Liver (tissue), 3 donors: ENCODE data around the gene C1orf21.

Source experiments
- EGR1 ChIP-seq, 2 donors: IDR thresholded peaks; 2 replicates each; pipeline ENCODE4 v1.6.1; 2016 to 2018; ENCODE audit warnings: antibody characterized with exemption in 2 of 2, low read depth in 2 of 2
- GABPA ChIP-seq, 2 donors: IDR thresholded peaks in 1 of 2; conservative IDR thresholded peaks in 1 of 2; 2 replicates each; pipeline ENCODE4 v1.6.1; 2016; ENCODE audit warnings: antibody characterized with exemption in 2 of 2, mild to moderate bottlenecking in 1 of 2, moderate library complexity in 1 of 2
- HNF4G ChIP-seq: IDR thresholded peaks from 2 replicates; pipeline ENCODE4 v1.6.1; 2016; ENCODE audit warnings: antibody characterized with exemption
- RXRA ChIP-seq, 2 donors: IDR thresholded peaks; 2 replicates each; pipeline ENCODE4 v1.6.1; 2017 to 2018; ENCODE audit warnings: antibody characterized with exemption in 2 of 2, mild to moderate bottlenecking in 1 of 2
- SP1 ChIP-seq: IDR thresholded peaks from 2 replicates; pipeline ENCODE4 v1.6.1; 2018; ENCODE audit warnings: antibody characterized with exemption, mild to moderate bottlenecking
- TAF1 ChIP-seq: conservative IDR thresholded peaks from 2 replicates; pipeline ENCODE4 v1.6.1; 2016; ENCODE audit warnings: antibody characterized with exemption, mild to moderate bottlenecking
- YY1 ChIP-seq: IDR thresholded peaks from 2 replicates; pipeline ENCODE4 v1.6.1; 2016; ENCODE audit warnings: antibody characterized with exemption, mild to moderate bottlenecking
- TF ChIP-seq, protein P1 (sequence below): IDR thresholded peaks from 2 replicates; pipeline ENCODE4 v1.6.1; 2016; ENCODE audit warnings: antibody characterized with exemption
- TF ChIP-seq, protein P2 (sequence below): fragments of 150-350 bp; IDR thresholded peaks from 2 replicates; pipeline ENCODE4 v1.5.1; 2017; ENCODE audit warnings: improper control_type of control experiment, low read depth, low read length; ENCODE audit not compliant: missing input control
- TF ChIP-seq, protein P3 (sequence below): IDR thresholded peaks from 2 replicates; pipeline ENCODE4 v1.6.1; 2016; ENCODE audit warnings: antibody characterized with exemption, mild to moderate bottlenecking
- donor health status: healthy.
- donor health status: healthy.

DNA sequence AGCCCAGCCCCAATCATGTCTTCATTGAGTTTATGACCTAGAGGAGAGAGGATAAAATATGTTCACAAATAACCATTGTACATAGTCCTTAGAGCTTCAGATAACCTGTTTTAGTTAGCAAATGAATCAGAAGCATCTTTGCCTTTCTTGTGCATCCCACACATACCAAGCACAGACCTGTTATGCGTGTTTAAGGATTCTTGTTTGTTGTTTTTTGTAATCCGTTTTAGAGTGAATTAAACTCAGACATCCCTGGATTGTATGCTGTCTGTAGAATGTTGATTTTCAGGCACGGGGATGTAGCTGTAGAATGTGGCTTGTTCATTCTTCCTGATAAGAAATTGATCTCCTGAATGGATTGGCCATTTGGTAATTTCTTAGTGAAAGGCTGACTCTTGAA, 232.0 kb downstream of the C1orf21 start:
- TF ChIP-seq YY1 (no peak), RXRA (IDR thresholded peaks at IDR 0.05) (no peak), GABPA (IDR thresholded peaks at IDR 0.05 in 1 of 2, conservative IDR thresholded peaks at IDR 0.05 in 1 of 2) (no peak), HNF4G (no peak), SP1 (no peak), TAF1 (no peak), EGR1 (IDR thresholded peaks at IDR 0.05; ENCODE audit: low read depth in 2 of 2) (no peak)
- TF ChIP-seq, protein P1, sequence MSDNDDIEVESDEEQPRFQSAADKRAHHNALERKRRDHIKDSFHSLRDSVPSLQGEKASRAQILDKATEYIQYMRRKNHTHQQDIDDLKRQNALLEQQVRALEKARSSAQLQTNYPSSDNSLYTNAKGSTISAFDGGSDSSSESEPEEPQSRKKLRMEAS = no peak
- TF ChIP-seq, protein P2, sequence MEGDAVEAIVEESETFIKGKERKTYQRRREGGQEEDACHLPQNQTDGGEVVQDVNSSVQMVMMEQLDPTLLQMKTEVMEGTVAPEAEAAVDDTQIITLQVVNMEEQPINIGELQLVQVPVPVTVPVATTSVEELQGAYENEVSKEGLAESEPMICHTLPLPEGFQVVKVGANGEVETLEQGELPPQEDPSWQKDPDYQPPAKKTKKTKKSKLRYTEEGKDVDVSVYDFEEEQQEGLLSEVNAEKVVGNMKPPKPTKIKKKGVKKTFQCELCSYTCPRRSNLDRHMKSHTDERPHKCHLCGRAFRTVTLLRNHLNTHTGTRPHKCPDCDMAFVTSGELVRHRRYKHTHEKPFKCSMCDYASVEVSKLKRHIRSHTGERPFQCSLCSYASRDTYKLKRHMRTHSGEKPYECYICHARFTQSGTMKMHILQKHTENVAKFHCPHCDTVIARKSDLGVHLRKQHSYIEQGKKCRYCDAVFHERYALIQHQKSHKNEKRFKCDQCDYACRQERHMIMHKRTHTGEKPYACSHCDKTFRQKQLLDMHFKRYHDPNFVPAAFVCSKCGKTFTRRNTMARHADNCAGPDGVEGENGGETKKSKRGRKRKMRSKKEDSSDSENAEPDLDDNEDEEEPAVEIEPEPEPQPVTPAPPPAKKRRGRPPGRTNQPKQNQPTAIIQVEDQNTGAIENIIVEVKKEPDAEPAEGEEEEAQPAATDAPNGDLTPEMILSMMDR = no peak
- TF ChIP-seq, protein P3, sequence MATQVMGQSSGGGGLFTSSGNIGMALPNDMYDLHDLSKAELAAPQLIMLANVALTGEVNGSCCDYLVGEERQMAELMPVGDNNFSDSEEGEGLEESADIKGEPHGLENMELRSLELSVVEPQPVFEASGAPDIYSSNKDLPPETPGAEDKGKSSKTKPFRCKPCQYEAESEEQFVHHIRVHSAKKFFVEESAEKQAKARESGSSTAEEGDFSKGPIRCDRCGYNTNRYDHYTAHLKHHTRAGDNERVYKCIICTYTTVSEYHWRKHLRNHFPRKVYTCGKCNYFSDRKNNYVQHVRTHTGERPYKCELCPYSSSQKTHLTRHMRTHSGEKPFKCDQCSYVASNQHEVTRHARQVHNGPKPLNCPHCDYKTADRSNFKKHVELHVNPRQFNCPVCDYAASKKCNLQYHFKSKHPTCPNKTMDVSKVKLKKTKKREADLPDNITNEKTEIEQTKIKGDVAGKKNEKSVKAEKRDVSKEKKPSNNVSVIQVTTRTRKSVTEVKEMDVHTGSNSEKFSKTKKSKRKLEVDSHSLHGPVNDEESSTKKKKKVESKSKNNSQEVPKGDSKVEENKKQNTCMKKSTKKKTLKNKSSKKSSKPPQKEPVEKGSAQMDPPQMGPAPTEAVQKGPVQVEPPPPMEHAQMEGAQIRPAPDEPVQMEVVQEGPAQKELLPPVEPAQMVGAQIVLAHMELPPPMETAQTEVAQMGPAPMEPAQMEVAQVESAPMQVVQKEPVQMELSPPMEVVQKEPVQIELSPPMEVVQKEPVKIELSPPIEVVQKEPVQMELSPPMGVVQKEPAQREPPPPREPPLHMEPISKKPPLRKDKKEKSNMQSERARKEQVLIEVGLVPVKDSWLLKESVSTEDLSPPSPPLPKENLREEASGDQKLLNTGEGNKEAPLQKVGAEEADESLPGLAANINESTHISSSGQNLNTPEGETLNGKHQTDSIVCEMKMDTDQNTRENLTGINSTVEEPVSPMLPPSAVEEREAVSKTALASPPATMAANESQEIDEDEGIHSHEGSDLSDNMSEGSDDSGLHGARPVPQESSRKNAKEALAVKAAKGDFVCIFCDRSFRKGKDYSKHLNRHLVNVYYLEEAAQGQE = no peak
